IMR-90 (cell line): ENCODE results near the gene PRKAG2.
"Not testable (repeated sequence)": the region's sequence is repeated elsewhere in the genome, so short reads cannot be mapped to it uniquely, and the experiment has no call there.

ENCODE experiments used
- BHLHE40 ChIP-seq: fragments of 150-350 bp; IDR thresholded peaks from 2 replicates; pipeline ENCODE4 v1.6.1; 2016; ENCODE audit warnings: mild to moderate bottlenecking, low read depth, low read length
- CTCF ChIP-seq: conservative IDR thresholded peaks from 2 replicates; pipeline ENCODE4 v1.5.1; 2012; ENCODE audit warnings: mild to moderate bottlenecking, low read depth, low read length, improper control_type of control experiment
- FOS ChIP-seq: fragments of 150-350 bp; IDR thresholded peaks from 2 replicates; pipeline ENCODE4 v1.6.1; 2016; ENCODE audit warnings: low read depth, low read length
- MXI1 ChIP-seq: IDR thresholded peaks from 2 replicates; pipeline ENCODE4 v1.6.1; 2012; ENCODE audit warnings: low read depth, mild to moderate bottlenecking, low read length, moderate library complexity, borderline replicate concordance
- POLR2A ChIP-seq: IDR thresholded peaks from 2 replicates; pipeline ENCODE4 v1.6.1; 2012; ENCODE audit warnings: mild to moderate bottlenecking, low read depth, low read length
- SMC3 ChIP-seq: fragments of 150-350 bp; IDR thresholded peaks from 2 replicates; pipeline ENCODE4 v1.6.1; 2016; ENCODE audit warnings: low read depth, mild to moderate bottlenecking, antibody characterized with exemption, low read length, moderate library complexity

- not testable (repeated sequence) for TF ChIP-seq CTCF, MXI1, BHLHE40, POLR2A, SMC3, FOS
These were observed 340.7 kb downstream of the PRKAG2 start for GRCh38 chr7:151536178-151536577.
